Activated CD4-positive, CD25-positive, alpha-beta regulatory T cell (primary cell): ENCODE measurements around the gene NR2F6.

Source experiments
- DNase-seq, 4 experiments: peaks; one replicate each; lab custom pipeline; 2025; lab: John Stamatoyannopoulos, UW

Gene NR2F6

DNA sequence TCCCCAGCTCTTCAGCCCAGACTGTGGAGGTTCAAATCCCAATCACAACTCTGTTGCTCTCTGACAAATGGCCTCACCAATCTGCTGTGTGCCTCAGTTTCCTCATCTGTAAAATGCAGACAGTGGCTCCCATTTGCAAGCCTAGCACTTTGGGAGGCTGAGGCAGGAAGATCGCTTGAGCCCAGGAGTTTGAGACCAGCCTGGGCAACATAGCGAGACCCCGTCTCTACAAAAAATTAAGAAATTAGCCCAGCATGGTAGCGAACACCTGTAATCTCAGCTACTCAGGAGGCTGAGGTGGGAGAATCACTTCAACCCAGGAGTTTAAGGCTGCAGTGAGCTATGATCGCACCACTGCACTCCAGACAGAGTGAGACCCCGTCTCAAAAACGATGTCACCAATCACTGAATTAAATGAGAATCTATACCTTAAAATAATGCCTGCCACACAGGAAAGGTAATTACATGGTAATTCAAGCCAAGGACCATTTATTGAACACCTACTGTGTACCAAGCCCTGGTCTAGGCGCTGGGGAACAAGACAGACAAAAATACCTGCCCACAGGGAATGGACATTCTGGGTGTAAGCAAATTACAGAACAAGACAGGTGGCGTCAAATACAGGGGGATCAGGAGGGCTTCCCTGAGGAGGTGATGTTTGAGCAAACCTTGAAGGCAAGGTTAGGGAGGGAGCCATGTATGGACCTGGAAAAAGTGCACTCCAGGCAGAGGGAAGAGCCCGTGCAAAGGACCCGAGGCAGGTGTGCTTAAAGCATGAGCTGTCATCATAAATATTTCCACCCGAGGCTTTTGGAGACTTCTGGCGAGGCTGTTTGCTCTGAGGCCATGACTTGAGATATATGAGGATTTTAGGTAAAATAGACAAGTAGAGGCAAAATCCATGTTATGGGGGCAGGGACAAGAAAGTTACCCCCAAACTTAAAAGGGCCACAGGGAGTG, 7.7 kb downstream of the NR2F6 start:
- DNase-seq, result no peak

DNA sequence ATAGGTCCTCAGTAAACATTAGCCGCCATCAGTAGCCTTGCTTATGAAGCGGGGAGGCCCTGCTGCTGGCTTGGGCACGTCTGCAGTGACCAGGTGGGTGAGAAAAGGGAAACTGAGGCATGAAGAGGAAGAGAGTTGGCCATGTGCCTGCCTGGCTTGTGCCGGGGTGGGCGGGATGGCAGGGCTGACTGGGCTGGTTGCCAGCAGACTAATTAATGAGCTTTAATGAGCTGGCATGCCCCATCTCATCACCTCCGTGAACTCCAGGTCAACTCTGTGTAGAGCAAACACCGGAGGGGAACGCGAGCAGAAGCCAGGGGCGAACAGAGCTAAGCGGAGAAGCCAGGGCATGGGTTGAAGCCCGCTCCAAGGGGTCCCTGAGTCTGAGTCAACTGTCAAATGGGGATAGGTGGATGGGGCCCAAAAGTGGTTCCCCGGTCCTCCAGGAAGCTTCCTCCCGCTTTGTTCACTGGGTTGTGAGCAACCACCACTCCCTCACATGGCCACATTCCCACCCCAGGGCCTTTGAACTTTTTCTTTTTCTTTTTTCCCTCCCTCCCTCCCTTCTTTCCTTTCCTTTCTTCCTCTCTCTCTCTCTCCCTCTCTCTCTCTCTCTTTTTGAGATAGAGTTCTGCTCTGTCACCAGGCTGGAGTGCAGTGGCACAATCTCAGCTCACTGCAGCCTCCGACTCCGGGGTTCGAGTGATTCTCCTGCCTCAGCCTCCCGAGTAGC, 8.7 kb downstream of the NR2F6 start:
- DNase-seq, result no peak

- no peak for DNase-seq
Measured at GRCh38 chr19:17235971-17236777, 9.5 kb downstream of the NR2F6 start.

- peak; percentile 23 to 60 (median 47) for DNase-seq
Measured at GRCh38 chr19:17235300-17235970, 10.3 kb downstream of the NR2F6 start.

DNA sequence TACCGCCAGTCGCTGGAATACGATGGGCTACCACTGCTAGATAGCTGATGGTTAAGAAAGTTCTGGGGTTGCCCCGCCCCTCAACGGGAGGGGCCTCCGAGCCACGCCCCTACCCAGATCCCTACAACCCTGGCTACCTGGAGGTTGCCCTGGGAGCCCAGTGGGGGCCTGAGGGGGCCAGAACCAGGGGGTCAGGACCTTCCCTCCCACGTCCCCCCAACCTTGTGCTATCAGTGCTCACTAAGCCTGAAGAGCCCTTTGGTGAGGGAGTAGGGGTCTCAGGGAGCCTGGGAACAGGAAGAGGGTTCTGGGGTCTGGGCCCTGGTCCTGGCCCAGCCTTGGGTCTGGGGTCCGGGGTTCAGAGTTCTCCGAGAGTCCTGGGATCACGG, 10.8 kb downstream of the NR2F6 start:
- peak in 2 of 4 experiments; percentile 16 to 19 for DNase-seq

GRCh38 chr19:17232258-17232657, 13.5 kb downstream of the NR2F6 start:
- no peak for DNase-seq

DNA sequence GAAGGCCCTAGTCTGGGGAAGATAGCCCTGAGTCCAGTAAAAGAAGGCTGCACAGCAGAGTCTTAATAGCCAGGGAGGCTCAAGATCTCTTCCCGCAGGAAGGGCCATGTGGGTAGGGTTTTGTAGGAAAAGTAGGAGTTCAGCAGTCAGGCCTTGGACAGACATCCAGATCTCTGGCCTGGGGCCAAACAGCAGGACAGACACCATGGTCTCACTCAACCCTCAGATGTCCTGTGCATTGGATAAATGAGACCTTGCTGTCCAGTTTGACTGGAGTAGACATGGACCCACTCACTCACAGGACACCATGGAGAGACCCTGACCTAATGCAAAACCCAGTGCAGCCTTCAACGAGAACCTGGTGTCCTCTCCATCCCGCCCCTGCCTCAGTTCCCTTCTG, 15.8 kb downstream of the NR2F6 start:
- no peak for DNase-seq

GRCh38 chr19:17227798-17228367, 17.8 kb downstream of the NR2F6 start:
- DNase-seq, result no peak

DNA sequence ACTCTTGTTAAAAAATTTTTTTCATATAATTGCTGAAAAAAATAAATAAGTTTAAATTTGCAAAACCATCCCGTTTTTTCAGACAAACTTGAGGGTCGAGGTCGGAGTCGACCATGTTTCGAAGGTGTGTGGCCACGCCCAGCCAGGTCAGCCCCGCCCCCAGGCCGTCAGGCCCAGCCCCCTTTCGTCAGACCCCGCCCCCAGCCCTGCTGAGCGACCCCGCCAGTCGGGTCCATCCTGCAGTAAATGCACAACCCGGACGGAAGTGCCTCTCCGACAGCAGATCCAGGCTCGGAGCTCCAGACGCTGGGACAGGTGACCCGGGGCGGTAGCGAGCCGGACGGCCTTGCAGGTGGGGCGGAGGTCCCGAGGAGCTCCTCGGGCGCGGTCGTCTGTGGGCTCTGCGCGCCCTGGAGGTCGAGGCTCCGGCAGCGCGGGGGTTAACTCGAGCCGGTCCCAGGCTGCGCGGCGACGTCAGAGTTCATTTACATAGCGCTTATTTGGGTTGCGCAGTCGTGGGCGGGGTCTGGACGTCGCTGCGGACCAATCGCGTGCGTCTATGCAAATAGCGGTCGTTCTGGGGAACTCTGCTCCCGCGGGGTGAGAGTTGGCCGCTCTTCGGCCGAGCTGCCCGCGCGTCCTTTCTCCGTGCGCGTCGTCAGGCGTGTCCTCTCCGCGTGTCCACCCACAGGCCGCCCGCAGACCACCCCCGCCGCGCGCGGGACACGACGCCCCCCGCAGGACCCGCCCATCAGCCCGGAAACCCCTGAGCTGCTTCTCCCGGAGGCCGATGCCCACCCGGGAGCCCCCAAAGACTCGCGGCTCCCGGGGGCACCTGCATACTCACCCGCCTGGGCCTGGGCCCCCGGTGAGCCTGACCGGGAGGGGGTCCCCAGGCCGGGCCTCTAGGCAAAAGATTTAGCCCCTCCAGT, 19.5 kb downstream of the NR2F6 start, which contains the start of gene OCEL1:
Gene OCEL1, plus strand, starts transcription at position 225 of the 932 bp plus-strand sequence. Its CDS starts 22 bp downstream, at position 247.
- peak; percentile 82 to 95 (median 92) for DNase-seq

DNA sequence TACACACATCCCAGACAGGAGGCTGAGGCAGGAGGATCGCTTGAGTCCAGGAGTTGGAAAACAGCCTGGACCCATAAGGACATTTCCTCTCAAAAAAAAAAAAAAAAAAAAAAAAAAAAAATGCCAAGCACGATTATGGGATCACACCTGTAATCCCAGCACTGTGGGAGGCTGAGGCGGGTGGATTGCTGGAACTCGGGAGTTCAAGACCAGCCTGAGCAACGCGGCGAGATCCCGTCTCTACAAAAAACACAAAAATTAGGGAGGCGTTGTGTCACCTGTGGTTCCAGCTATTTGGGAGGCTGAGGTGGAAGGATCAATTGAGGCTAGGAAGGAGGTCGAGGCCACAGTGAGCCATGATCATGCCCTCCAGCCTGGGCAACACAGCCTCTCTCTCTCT, 20.7 kb downstream of the NR2F6 start:
- DNase-seq, result no peak

DNA sequence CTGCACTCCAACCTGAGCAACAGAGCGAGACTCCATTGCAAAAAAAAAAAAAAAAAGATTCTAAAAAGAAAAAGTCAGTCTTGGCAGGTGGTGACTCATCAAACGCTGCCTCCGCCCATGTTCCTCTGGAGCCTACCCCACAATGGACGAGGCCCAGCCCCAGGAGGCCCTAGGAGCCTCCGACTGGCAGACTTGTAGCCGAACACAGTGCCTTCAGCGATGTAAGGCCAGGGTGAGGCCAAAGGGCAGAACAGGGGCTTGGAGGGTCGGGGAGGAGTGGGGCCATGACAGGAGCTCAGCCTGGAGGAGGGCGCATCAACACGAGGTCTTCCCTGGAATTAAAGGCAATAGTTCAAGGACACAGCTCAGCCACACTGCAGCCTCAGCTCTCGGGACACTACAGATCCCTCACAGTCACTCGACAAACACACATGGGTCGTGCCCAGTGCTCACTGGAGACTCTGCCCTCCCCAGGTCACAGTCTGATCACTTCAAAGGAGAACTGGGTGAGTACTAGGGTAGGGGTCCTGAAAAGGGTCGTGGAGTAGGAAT, 25.4 kb downstream of the NR2F6 start:
- no peak for DNase-seq

- DNase-seq, result no peak
Measured at GRCh38 chr19:17219286-17219685, 26.4 kb downstream of the NR2F6 start.

GRCh38 chr19:17216058-17216670, 29.6 kb downstream of the NR2F6 start:
- no peak for DNase-seq

DNA sequence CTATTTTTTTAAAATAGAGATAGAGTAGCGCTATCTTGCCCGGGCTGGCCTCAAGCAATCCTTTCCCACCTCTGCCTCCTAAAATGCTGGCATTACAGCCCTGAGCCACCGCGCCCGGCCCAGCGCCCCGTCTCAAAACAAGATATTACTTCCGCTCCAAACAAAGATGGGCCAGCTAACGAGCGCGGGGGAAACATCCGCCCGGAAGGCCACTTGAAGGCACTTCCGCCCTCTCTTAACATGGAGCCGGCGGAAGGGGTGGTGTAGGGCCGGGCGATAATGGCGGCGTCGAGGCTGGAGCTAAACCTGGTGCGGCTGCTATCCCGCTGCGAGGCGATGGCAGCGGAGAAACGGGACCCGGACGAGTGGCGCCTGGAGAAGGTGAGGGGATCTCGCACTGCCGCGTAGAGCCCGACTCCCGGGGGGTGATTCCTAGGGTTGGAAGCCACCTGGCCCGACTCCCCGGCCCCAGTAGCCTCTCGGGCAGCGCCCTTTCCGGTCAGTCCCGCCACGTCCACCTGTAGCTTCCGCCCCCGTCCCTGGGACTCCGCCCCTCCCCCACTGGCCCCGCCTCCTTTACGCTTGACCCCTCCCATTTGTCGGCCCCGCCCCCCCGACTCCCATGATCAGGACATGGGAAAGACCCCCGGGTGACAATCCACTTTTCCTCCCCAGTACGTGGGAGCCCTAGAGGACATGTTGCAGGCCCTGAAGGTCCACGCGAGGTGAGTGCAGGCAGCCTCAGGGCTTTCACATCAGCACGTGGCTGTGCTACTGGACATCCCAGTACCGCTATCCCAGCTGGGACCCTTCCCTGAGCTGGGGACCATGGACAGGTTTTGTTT, 30.4 kb downstream of the NR2F6 start, which contains the start of gene USE1:
Gene USE1, plus strand, starts transcription at position 231 of the 845 bp plus-strand sequence. Its CDS starts 49 bp downstream, at position 280.
- peak; percentile 67 to 80 (median 72) for DNase-seq

- DNase-seq, result no peak
Measured at GRCh38 chr19:17214508-17215126, 31.1 kb downstream of the NR2F6 start.

DNA sequence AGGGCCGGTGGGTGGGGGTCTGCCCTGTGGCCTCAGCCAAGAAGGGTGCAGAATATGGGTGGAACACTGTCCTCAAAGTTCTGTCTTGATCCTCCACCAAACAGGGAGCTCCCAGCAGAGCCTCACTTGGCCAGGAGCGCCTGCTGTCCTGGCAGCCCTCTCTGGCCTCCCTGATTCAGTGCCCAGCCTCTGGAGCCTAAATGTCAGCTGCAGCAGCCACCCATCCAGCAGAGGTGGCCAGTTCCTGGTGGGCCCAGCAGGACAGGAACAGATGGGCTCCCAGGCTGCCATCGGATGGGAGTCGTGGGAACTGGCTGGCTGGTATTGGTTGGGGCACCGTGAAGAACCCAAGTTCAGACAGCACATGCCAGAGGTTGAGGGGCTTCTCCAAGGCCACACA, 32.4 kb downstream of the NR2F6 start:
- no peak for DNase-seq

DNA sequence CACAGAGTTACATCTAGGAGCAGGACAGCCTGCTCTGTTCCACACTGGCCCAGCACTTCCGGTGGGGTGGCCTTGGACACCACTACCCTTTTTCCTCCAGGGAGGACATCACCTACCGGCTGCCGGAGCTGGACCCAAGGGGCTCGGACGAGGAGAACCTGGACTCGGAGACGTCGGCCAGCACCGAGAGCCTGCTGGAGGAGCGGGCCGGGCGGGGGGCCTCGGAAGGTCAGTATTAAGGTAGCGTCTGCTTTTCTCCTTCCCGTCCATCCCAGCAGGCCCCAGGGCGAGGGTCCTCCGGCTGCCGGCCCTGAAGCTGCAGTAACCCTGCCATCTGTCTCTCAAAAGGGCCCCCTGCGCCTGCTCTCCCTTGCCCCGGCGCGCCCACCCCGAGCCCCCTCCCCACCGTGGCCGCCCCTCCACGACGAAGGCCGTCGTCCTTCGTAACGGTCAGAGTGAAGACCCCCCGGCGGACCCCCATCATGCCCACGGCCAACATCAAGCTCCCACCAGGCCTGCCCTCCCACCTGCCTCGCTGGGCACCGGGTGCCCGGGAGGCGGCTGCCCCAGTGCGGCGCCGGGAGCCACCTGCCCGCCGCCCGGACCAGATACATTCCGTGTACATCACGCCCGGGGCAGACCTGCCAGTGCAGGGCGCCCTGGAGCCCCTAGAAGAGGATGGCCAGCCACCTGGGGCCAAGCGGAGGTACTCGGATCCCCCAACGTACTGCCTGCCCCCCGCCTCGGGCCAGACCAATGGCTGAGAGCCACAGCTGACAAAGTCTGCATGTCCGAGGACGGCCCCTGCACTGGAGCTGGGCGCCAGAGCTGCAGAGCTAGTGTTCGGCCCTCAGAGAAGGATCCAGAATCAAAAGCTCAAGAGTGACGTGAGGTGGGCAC, 33.9 kb downstream of the NR2F6 start:
- DNase-seq, result no peak
